HG02798 (cell line): Measurements from ENCODE around the gene ITPKC.

Source experiments
- ATAC-seq: cut with Tn5 transposase; IDR thresholded peaks from one replicate; pipeline ENCODE4 v1.9.1; 2021; ENCODE audit warnings: mild to moderate bottlenecking; ENCODE audit not compliant: unreplicated experiment, poor library complexity

Gene ITPKC

DNA sequence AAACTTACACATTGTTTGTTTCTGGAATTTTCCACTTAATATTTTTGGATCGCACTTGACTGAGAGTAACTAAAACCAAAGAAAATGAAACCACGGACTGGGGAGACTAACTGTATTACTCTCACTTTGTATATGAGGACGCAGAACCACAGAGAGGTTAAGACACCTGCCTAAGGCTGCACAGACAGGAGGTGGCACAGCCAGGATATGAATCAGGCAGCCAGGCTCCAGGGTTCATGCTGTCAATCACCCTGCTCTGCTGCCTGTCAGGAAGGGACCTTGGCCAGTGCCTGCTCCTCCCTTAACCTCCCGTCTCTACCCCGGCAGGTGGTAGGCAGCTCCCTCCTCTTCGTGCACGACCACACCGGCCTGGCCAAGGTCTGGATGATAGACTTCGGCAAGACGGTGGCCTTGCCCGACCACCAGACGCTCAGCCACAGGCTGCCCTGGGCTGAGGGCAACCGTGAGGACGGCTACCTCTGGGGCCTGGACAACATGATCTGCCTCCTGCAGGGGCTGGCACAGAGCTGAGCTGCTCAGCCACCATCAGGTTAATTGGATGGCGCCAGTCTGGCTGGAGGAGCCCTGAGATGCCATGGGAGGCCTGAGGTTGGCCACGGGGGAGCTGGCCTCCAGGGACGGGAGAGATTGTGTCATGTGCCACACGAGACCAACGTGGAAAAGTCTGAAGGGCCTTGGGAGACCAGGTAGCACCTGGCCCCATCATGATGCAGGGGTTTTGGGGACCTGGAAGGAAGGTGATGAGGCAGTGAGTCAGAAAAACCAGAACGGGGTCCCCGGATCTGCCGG is 22.3 kb downstream of the ITPKC start:
- ATAC-seq, result no peak

DNA sequence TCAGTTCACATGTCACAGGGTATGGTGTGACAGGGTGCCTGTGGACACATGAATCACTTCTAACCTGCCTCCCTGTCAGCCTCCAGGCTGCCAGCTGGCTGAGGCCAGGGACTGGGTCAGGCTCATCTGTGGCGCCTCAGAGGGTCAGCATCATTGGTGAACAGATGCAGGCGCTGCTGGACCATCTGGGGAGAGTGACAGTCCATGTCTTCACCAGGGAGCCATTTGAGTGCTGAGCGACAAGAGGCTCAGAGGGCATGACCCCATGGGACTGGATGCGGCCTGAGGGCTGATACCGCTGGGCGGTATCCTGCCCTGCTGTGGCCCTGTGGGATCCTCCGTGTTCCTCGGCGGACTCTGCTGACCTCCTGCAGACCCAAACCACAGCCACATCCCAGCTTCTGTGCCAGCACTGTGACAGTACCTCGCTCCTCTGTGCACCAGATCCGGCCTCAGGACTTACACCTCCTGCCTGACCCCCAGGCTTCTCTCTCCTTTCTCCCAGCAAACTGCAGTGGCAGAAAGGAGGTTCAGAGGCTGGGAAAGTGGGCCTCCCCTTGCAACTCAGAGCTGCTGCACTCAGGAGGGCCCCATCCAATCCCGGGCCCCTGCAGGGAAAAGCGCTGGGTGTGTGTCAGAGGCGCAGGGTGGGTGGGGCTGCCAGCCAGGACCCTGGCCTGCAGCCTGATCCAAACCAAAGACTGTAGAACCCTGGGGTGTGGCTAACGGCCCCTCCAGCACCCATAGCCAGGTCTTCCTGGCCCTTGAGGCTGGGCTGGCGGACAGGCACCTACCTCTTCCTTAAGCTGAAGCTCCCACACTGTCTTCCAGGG is 23.2 kb downstream of the ITPKC start:
- ATAC-seq, result no peak

DNA sequence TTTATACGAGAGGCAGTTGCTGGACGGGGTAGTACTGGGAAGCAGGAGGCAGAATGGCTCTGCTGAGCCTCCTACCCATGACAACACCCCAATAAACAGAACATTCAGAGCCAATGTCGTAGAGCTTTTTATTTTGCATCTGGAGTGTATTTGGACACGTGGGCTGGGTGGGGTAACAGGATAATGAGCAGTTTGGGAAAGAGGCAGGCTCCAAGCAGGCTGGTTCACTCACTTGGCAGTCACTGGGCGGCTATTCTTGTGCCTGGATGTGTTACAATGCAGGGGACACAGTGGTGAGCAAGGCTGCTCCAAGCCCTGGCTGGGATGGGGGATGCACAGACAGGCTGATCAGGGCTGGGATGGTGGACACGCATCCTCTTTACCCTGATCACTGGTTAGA is 23.8 kb downstream of the ITPKC start:
- ATAC-seq, result no peak

DNA sequence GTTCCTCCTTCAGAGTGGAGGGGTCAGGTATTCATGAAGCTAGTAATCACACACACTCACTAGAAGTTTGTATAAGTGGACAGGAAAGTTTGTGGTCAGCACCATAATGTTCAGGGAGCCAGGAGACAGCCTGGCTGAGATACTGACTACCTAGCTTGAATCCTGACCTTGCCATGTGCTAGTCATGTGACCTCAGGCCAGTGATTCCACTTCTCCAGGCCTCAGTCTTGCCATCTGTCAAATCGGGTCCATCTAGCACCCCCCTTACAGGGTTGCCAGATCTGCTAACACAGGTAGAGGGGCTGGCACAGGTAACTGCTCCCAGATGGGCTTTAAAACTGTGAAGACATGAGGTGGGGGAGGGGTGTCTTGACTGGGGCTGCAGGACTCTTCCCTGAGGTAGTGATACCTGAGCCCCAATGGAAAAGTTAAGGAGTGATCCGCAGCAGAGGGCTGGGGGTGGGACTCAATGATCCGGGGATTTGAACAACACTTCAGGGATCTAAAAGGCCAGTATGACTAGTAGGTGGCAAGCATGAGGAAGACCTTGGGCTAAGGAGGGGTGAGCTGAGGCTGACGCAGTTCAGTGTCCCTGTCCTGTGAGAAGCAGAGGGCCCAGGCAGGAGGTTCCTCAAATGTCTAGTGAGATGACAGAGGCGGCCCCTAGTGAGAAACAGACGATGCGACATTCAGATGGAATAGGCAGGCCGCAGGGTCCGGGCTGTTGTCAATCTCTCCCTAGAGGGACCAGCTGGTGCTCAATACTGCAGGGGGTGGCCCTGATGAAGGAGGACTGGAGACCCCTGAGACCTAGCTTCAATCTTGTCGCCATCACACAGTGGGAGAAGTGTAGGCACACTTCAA is 24.8 kb downstream of the ITPKC start:
- ATAC-seq, result no peak

DNA sequence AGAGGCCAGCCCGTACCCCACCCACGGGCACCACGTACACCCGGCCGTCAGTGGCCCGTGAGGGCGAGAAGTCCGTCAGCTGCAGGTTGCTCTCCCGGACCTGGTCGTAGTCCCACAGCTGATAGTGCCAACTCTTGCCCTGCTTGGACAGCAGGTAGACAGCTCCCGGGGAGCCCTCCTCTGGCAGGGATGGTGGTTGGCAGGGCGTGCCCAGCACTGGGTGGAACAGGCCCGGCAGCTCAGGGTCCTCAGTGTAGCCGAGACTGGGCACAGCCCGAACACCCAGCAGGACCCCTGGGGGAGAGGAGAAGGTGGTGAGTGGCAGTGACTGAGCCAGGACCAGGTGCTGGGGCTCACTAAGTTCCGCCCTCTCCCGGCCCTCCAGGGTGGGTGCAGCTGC is 25.6 kb downstream of the ITPKC start:
- no peak for ATAC-seq

DNA sequence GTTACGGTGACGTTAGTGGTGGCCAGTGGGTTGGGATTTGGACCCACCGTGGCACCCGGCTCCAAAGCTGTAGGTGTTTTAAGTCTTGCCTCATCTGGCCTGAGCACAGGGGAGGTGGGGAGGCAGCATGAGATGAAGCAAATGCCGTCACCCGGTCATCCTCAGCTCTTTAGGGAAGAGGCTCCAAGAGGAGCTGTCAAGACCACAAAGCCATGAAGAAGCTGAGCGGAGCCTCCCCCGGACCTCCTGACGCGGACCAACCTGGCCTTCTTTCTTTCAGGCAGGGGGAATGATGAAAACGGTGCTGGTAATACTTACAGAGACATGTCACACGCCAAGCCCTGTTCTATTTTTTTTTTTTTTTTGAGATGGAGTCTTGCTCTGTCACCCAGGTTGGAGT is 26.0 kb downstream of the ITPKC start:
- ATAC-seq, result no peak

DNA sequence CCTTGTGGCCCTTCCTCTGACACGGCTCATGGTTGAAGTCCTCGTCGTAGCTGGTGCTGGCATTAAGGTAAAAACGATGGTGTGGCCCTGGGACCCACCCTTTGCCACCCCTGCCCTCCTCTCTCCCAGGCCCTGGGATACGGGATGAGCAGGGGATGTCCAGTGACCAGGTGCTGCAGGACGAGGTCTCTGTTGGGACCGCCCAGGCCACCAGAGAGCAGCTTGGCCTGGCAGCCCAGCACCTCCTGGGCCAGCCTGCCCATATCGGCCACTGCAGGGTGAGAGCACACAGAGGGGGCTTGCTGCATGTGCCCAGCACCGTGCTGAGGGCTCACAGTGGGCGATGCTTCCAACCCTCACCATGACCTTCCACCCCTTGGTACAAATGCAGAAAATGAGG is 27.0 kb downstream of the ITPKC start:
- ATAC-seq, result no peak

DNA sequence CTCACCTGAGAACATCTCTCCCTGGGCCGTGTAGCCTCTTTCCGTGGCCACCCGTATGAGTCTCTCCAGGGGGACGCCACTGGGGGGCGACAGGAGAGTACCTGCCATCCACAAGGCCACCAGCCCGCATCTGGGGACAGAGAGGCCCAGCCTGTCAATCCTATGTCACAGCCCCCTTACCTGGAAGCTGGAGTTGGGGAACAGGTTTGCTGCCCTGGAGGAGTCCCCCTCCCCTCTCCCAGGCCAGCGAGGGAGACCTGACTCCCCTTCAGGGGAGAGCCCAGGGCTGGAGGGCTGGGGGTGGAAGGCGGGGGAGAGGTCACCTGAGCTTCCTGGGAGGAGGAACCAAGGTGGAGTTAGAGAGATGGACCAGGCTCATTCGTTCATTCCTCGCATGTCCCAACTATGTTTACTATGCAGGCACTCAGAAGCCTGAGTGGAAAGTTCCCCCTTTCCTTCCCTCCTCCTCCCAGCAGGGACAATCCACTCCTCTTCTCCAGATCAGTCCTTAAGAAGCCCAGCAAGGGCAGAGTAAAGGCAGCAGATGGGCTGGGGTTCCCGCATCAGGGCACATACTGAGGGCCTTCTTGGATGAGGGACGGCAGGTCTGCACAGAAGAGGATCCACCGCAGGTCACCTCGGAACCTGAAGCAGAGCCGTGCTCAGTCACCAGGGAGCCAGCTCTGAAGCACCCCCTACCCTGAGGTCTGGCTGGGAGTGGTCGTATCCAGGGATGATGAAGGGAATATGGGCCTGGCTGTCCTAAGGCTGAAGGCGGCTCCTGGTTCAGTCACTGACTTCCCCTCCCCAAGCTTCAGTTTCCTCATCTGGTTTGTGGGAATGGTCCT is 27.9 kb downstream of the ITPKC start:
- no peak for ATAC-seq

DNA sequence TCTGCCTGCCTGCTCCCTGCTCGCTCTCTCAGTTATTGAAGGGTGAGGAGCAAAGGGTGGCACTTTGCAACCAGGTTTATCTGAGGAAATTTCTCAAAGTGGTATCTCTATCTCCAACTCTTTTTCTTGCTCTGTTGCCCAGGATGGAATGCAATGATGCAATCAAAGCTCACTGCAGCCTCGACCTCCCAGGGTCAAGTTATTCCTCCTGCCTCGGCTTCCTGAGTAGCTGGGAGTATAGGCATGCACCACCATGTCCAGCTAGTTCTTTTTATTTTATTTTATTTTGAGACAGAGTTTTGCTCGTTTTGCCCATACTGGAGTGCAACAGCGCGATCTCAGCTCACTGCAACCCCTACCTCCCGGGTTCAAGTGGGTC is 28.5 kb downstream of the ITPKC start:
- no peak for ATAC-seq

DNA sequence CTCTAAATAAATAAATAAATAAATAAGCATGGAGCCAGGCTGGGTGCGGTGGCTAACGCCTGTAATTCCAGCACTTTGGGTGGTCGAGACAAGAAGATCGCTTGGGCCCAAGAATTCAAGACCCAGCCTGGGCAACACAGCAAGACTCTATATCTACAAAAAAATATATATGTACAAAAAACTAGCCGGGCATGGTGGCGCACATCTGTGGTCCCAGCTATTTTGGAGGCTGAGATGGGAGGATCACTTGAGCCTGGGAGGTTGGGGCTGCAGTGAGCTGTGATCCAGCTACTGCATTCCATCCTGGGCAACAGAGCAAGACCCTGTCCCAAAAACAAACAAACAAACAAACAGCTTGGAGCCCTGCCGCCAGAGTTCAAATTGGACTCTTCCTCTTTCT is 30.6 kb downstream of the ITPKC start:
- no peak for ATAC-seq

DNA sequence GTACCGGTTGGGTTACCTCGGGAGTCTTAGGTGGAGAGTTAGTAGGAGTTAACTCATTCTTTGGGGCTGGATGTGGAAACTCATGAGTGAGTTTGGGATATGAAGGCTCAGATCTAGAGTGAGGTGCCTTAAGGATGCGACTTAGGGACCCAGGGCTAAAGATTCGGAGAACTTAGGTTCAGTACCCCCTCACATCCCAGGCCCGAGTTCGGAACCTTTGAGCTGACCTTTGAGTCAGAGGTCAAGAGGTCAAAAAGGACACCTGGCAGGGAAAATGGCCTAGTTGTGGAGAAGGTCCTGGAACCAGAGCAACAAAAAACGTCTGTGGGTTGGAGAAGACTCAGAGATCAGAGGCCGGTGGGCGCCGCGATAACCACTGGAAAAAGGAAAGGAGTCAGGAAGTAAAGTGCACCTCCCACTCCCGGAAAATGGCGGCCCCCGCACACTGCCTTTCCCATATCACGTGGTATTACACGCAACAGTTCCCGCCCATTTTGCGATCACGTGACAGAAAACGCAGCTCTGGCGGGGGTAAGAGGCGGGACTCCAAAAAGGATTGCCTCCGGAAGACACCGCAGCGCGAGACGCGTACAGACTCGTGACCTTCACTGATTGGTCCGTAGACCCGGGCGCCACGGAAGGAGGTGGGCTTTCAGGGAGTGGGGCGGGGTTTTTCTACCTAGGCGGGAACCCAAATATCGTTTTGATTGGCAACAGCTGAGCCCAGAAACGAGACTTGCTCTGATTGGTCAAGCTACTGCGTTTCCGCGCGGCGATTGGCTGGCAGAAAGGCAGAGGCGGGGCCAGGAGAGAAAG is 33.4 kb downstream of the ITPKC start, which contains the start of gene ACTMAP:
Gene ACTMAP, minus strand, starts transcription at position 420 of the 816 bp plus-strand sequence. CDS start 674 bp downstream, outside the sequence.
- peak; percentile 88 for ATAC-seq

DNA sequence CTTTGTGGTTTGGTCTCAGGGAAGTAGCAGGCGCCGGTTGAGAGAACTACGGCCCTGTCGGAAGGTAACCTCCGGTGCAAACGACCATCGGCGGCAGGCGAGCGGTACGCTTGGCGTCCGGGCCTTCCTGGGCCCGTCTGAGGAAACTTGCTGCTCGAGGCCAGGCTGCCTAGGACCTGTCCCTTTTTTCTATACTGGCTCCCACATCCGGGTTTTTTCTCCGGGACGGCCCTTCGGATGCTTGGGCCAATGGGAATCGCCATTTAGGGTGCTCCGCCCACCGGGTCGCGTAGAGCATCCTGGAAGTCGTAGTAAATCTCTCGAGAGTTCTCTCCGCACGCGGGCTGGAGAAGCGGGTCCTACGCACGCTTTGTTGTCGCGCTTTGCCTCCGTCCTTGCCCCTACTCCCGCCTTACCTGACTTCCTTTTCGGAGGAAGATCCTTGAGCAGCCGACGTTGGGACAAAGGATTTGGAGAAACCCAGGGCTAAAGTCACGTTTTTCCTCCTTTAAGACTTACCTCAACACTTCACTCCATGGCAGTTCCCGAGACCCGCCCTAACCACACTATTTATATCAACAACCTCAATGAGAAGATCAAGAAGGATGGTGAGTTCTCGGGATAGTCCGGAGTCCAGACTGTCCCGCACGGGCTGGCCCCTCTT is 34.1 kb downstream of the ITPKC start, which contains the start of gene SNRPA:
Gene SNRPA, plus strand, starts transcription at position 330 of the 664 bp plus-strand sequence. Its CDS starts 206 bp downstream, at position 536.
- peak; percentile 61 for ATAC-seq

DNA sequence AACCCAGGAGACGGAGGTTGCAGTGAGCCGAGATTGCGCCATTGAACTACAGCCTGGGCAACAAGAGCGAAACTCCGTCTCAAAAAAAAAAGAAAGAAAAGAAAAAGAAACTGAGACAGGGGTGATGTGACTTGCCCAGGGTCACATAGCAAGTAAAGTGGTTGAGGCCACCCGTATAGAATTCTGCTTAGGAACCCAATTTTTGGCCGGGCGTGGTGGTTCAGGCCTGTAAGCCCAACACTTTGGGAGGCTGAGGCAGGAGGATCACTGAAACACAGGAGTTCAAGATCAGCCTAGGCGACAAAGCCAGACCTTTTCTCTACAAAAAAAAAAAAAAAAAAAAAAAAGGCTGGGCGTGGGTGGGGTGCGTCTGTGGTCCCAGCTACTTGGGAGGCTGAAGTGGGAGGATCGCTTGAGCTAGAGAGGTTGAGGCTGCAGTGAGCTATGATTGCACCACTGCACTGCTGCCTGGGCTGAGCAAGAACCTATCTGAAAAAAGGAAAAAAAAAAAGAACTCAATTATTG is 35.4 kb downstream of the ITPKC start:
- no peak for ATAC-seq

DNA sequence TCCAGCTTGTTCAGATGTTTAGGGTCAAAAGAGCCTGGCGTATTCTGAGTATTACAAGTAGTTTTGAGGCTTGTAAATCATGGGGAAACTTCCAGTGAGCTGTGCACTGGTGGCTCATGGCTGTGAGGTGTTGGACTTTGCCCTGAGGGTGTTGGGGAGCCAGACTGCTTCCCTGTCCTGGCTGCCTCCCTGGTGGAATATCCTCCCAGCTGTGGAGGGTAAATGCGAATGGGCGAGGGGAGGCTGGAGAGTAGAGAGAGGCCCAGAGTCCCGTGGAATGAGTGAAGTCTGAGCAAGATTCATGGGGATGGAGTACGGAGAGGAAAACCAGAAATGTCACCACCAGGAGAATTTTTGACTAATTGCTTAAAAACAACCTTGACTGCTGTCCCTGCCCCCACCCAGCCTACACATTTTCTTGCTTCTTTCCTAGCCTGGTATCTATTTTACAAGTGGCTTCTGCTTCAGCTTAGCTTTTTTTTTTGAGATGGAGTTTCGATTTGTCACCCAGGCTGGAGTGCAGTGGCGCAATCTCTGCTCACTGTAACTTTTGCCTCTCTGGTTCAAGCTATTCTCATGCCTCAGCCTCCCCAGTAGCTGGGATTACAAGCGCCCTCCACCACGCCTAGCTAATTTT is 37.8 kb downstream of the ITPKC start:
- ATAC-seq, result no peak

DNA sequence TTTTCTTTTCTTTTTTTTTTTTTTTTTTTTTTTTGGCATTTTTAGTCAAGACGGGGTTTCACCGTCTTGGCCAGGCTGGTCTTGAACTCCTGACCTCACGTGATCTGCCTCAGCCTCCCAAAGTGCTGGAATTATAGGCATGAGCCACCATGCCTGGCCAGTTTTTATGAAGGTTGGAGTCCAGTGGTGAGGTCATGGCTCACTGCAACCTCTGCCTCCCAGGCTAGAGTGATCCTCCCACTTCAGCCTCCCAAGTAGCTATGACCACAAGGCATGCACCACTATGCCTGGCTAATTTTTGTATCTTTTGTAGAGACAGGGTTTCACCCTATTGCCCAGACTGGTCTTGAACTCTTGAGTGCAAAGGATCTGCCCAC is 38.3 kb downstream of the ITPKC start:
- ATAC-seq, result no peak

DNA sequence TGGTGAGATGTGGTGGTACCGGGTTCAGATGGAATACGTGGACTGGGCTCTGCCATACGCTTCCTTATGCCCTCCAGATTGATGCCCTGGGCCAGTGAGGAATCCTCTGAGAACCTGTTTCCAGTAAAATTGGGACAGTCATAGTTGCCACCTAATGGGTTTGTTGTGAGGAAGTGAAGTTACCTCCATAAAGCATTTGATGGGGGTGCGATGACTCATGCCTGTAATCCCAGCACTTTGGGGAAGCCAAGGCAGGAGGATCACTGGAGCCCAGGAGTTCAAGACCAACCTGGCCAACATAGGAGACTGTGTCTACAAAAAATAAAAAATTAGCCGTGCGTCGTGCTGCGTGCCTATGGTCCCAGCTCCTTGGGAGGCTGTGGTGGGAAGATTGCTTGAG is 38.9 kb downstream of the ITPKC start:
- ATAC-seq, result no peak

DNA sequence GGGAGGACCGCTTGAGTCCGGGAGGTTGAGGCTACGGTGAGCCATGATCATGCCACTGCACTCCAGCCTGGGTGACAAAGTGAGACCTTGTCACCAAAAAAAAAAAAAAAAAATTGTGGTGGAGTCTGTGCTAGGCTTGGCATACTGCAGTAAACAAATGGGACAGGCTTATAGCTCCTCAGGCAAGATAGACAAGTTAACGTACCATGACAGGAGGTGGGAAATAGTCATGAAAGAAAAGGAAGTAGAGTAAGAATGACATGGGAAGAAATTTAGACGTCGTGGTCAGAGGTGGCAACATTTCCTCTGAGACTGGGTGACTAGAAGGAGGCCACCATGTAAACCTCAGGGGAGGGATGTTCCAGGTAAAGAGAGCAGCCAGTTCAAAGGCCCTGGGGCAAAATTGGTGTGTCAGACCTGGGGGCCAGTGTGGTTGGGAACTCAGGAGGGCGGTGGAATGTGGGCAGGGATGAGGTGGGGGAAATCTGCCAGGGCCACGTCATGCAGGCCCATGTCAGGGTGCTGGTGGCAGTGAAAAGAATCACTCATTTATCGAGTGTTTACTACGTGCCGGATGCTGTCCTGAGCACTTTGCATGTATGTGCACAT is 39.7 kb downstream of the ITPKC start:
- ATAC-seq, result no peak
